Fibroblast of the aortic adventitia (primary cell): ENCODE measurements around the gene AASDHPPT. TPM values are rescaled to one million over a fixed set of nuclear protein-coding genes. Genes with fewer than 3 reads are reported as not detected.

Source experiments
- DNase-seq: peaks from one replicate; pipeline ENCODE4 v3.0.0-alpha.2; 2010; ENCODE audit warnings: low read depth
- H3K4me3 ChIP-seq: 2 replicates; pipeline ENCODE4 v1.5.1; 2011; ENCODE audit warnings: low read depth, mild to moderate bottlenecking, control low read depth, low read length, moderate library complexity
- CTCF ChIP-seq: IDR thresholded peaks from 2 replicates; pipeline ENCODE4 v1.5.1; 2011; ENCODE audit warnings: mild to moderate bottlenecking, low read length, control low read depth, inconsistent platforms; ENCODE audit not compliant: insufficient read depth
- total RNA-seq: library from RNA; depleted of rRNA; stranded (reverse); fragments of >200 nt; gene quantifications from 2 replicates; pipeline ENCODE4 v1.2.3, GENCODE V29; 2012; ENCODE audit warnings: low replicate concordance

Gene AASDHPPT
- total RNA-seq: 30.7 and 52.3 TPM in 2 replicates

GRCh38 chr11:106077609-106078455 is at the start of gene AASDHPPT:
TSS of gene AASDHPPT (plus strand) at chr11:106077662. CDS start at chr11:106077711, 49 bp downstream.
- no peak for TF ChIP-seq CTCF
- H3K4me3 ChIP-seq: peak within 1 kb of the TSS; percentile 100
- peak; percentile 46 for DNase-seq

- TF ChIP-seq CTCF: no peak
- DNase-seq: no peak
- no peak overlapping the region for H3K4me3 ChIP-seq
Measured at GRCh38 chr11:106030609-106031008, 46.9 kb upstream of the AASDHPPT start.

- no peak for TF ChIP-seq CTCF
- H3K4me3 ChIP-seq: no peak overlapping the region
- DNase-seq: no peak
Measured at GRCh38 chr11:106031202-106031810, 46.2 kb upstream of the AASDHPPT start.

GRCh38 chr11:106031936-106032335 is 45.5 kb upstream of the AASDHPPT start:
- DNase-seq: no peak

GRCh38 chr11:106032861-106033260 is 44.6 kb upstream of the AASDHPPT start:
- TF ChIP-seq CTCF: no peak
- DNase-seq: no peak
- H3K4me3 ChIP-seq: no peak overlapping the region

More at GRCh38 chr11:106031936-106032335, 45.5 kb upstream of the AASDHPPT start:
- H3K4me3 ChIP-seq: no peak overlapping the region
- no peak for TF ChIP-seq CTCF

GRCh38 chr11:106043540-106043939 is 33.9 kb upstream of the AASDHPPT start:
- no peak for DNase-seq
- TF ChIP-seq CTCF: no peak
- H3K4me3 ChIP-seq: no peak overlapping the region
